HT1080 (cell line): ENCODE data around the gene RNF169. TPM values are rescaled to one million over a fixed set of nuclear protein-coding genes. Genes with fewer than 3 reads are reported as not detected.
"Not testable (repeated sequence)": the region's sequence is repeated elsewhere in the genome, so short reads cannot be mapped to it uniquely, and the experiment has no call there.

ENCODE experiments used
- DNase-seq: peaks from one replicate; pipeline ENCODE4 v3.0.0-alpha.2; 2015; ENCODE audit warnings: low read depth
- total RNA-seq: library from RNA; depleted of rRNA; stranded (reverse); fragments of >200 nt; shearing (Covaris generic); gene quantifications from 2 replicates; pipeline ENCODE4 v1.2.3, GENCODE V29; 2014

Gene RNF169
- total RNA-seq, 1 experiment from 2014 or later: 13.0 TPM

GRCh38 chr11:74729397-74729796, 19.3 kb upstream of the RNF169 start:
- DNase-seq: no peak

DNA sequence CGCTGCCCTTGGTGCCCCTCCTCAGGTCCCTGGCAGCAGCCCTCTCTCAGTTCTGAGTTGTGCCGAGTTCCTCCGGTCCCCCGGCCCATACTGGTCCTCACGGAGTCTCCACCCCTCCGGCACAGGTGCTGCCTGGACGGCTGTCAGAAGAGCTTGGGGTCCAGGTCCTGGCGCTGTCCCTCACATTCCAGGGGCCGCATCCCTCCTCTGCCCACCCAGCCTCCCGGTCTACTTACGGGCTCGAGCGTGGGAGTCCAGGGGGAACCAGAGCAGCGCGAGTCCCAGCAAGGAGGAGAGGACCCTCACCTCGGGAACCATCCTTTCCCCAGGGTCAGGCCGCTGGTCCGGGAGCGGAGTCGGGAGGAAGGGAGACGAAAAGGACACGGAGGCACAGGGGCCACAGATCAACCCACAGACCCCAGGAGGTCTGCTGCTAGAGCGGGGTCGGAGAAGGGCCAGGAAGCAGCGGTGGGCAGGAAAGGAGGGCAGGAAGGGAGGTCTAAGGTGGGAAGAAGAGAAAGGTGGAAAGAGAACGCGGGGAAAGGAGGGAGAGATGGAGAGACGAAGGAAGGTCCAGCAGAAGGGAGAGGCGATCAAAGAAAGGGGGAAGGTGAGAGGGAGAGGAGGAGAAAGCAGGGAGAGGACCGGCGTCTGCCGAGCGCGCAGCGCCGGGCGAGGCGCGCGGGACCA, 17.9 kb upstream of the RNF169 start:
- no peak for DNase-seq

DNA sequence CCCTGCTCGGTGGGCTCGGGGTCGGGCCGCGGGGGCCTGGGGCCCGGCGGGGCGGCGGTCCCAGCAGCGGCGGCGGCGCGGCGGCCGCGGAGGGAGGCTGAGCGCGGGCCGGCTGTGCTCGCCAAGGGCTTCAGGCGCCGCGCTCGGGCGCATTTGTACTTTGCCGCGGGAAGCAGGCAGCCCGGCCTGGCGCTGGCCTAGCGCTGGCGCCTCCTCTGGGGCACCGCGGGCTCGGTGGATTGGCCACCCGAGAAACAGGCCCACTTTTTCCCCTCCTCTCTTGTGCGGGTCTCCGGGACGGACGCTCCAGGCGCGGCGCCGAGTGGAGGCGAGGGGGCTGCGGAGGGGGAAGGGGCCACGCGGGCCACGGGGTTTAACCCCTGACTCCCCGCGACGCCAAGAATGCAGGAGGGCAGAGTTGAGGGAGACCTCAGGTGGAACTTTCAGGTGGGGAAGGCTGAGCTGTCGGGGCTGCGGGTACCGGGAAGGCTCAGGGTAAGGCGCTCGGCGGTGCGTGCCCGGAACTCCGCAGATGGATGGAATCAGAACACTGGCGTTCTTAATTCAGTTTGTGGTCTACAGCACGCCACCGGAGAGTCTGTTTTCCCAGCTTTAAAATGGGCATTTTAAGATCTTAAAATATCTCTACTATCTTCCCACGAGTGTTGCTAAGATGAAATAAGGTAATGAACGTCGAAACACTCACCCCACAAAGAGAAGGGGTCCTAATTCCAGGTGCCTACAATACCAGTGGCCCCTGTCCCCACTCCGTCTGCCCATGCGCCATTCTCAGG, 17.2 kb upstream of the RNF169 start, which contains the start of gene CHRDL2:
CHRDL2 (minus strand) TSS at position 126 of the 794 bp plus-strand sequence. CDS start 538 bp downstream, outside the sequence.
- no peak for DNase-seq

- DNase-seq: no peak
Observed at GRCh38 chr11:74734559-74734925, 14.1 kb upstream of the RNF169 start.

DNA sequence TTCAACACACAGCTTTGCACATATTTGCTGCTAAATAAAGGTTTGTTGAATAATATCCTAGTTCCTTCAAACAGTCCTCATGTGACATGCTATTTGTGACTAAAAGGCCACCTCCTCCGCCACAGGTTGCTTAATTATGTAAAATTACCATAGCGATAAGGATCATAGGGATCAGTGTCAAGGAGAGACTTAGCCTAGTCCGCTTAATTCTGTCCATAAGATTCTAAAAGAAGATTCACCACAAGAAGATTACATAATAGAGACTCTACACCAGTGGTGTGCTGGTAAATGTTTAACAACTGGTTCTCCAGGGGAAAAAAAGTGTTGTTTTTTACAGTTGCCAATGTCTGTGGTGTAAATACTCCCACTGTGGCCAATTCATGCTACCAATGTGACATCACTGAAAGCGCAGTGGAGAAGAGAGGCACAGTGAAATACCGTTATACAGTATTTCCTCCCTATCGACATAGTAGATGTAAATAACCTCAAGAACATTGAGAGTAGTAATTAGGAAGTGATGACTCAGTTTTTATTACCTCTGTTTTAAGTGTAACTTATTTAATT, 13.2 kb upstream of the RNF169 start:
- DNase-seq: no peak

GRCh38 chr11:74736031-74736430, 12.6 kb upstream of the RNF169 start:
- DNase-seq: no peak

DNA sequence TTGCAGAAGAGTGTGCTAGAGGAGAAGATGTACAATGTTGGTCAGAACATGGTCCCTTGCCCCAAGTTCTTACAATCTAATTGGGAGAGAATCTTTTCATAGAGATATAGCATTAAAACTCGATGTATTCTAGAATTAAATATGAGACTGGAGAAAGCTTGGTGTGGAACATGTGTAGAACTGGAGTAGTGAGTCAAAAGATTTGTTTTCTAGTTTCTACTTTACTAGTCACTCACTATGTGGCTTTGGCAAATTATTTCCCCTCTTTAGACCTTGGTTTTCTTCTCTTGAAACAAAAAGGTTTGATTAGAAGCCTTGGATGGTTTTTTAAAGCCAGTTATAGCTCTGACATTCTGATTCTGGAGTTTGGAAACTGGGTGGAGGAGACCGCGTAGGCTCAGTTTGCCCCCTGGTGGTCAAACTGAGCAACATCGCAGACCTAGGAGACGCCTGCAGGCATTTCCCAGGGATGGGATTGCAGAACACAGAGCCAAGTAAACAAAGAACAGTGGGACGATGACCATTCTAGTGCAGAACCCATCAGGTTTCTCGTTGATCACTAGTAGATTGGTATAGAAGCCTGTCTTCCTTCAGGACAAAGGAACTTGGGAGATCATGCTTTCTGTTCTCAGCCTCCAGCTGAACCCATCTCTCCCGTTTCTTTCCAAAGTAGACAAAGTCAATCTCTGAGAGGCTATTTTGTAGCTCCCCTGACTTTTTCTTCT, 8.9 kb upstream of the RNF169 start:
- DNase-seq: peak; percentile 69

DNA sequence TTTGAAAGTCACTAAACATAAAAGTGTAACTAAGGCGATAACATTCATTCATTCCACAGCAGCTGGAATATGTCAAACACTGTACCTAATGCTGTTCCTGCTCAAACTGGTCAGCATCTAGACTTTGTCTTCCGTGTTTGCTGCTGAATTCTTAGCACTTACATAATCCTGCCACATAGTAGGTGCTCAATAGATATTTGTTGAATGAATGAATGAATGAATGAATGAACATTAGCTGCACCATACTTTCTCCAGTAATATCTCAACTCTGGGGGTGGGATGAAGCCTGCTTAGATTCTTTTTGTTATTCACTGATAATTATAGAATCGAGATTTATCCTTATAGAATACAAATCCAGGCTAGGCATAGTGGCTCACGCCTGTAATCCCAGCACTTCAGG, 6.6 kb upstream of the RNF169 start:
- no peak for DNase-seq

GRCh38 chr11:74743640-74744039, 5.0 kb upstream of the RNF169 start:
- no peak for DNase-seq

- DNase-seq: no peak
Observed at GRCh38 chr11:74744277-74744676, 4.4 kb upstream of the RNF169 start.

GRCh38 chr11:74746868-74747267, 1.8 kb upstream of the RNF169 start:
- no peak for DNase-seq

- DNase-seq: peak; percentile 64
Observed at GRCh38 chr11:74749127-74749964, 697 bp downstream of the RNF169 start.

DNA sequence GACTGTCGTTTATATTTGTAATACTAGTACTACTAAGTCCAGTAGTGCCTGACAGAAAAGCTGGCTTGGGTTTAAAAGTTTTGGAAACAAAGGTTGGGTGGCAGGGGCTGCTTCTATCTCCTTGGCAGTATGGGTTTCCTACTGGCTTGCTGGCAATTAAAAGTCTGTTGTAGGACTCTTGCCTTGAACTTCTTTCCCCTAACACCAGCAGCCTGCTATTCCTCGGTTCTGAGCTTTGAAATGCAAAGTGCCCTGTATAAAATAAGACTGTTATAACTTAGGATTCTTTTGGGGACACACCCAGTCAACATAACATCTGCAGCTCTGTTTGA, 1.3 kb downstream of the RNF169 start:
- peak; percentile 13 for DNase-seq

DNA sequence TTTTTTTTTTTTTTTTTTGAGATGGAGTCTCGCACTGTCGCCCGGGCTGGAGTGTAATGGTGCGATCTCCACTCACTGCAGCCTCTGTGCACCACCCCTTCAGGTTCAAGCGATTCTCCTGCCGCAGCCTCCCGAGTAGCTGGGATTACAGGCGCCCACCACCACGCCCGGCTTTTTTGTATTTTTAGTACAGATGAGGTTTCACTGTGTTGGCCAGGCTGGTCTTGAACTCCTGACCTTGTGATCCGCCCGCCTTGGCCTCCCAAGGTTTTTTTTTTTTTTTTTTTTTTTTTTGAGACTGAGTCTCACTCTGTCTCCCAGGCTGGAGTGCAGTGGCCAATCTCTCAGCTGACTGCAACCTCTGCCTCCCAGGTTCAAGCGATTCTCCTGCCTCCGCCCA, 1.9 kb downstream of the RNF169 start:
- DNase-seq: not testable (repeated sequence)

- DNase-seq: no peak
Observed at GRCh38 chr11:74751303-74751702, 2.7 kb downstream of the RNF169 start.

- DNase-seq: peak; percentile 85
Observed at GRCh38 chr11:74754507-74755252, 6.0 kb downstream of the RNF169 start.

DNA sequence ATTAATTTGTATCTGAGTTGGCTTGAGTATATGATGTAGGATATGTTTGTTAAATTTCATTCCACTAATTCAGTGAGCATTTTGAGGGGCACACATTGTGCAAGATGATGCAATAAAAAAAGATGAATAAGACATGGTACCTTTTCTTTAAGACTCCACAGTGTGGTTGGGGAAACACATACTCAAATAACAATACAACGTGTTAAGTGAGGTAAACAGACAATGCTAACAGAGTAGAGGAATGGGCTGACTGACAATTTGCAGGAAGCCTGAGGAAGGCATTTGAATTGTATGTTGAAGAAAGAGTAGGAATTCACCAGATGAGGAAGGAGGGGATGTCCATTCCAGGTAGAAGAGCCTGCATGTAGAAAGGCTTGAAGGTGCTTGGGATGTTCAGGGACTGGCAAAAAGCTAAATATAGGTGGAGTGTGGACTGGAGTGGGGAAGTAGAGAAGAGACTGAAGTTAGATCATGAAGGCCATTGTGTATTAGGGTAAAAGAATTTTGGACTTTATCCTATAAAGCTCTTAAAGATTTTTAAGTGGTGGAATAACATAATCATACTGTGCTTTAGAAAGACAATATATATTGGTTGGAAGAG, 6.8 kb downstream of the RNF169 start:
- no peak for DNase-seq

- DNase-seq: no peak
Observed at GRCh38 chr11:74756571-74756970, 7.9 kb downstream of the RNF169 start.

DNA sequence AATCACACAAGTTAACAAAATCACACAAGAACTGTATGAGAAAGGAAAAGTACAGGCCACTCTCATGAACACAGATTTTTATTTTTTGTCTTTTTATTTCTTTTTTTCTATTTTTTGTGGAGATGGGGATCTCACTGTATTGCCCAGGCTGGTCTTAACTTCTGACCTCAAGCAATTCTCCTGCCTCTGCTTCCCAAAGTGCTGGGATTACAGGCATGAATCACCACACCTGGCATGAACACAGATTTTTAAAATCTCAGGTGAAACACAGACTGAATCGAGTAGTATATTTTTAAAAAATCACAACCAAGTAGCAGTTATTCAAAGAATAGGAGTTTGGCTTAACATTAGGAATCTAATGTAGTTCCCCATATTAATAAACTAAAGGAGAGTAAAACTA, 18.3 kb downstream of the RNF169 start:
- DNase-seq: no peak

DNA sequence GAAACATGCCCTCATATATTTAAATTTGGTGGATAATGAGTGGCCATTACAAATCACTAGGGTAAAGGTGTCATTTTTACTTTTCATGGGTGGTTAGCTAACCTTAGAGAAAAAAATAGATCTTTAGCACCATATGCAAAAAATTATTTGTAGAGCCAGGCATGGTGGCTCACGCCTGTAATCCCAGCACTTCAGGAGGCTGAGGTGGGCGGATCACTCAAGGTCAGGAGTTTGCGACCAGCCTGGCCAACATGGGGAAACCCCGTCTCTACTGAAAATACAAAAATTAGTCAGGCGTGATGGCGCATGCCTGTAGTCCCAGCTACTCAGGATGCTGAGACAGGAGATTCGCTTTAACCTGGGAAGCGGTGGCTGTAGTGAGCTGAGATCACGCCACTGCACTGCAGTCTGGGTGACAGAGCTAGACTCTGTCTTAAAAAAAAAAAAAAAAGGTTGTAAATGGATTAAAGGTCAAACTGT, 19.6 kb downstream of the RNF169 start:
- DNase-seq: not testable (repeated sequence)
